Measurements from ENCODE around the gene STXBP6.

STXBP6 gene

DNA sequence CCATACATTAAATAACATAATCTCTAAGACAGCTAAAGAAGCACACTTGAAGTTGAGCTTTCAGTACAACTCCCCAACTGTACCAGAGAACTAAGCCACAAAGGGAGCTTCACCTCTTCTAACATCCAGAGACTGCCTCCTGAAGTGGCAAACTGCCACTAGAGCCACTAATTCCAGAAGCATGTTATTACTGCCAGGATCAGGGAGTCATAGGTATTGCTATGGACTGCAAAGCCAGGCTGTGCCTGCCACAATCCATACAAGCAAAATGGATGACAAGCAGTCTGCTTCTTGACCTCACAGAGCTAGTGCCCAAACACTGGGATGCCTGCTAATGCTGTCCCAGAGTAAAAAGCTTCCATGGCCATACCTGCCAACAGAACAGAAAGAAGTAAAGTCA is 160.1 kb downstream of the STXBP6 start:
- no peaks in the 10 kb centered on the region for H3K36me3 ChIP-seq (ENCODE audit: insufficient read depth, low read length)
- no peaks in the 10 kb centered on the region for H3K9me3 ChIP-seq (ENCODE audit: low read depth, low read length)
- no peak overlapping the region for H3K27ac ChIP-seq
- no peak overlapping the region for H3K4me3 ChIP-seq
- TF ChIP-seq EZH2 (IDR thresholded peaks at IDR 0.05) (no peak), FOXP2 (optimal IDR thresholded peaks at IDR 0.05; ENCODE audit: control extremely low read depth, extremely low read length, insufficient read depth) (no peak), POLR2AphosphoS5 (IDR thresholded peaks at IDR 0.05; ENCODE audit: borderline replicate concordance, low read depth, low read length) (no peak)
- no peak overlapping the region for H3K9ac ChIP-seq (ENCODE audit: insufficient read length)
- no peak for DNase-seq (ENCODE audit: low read depth, low spot score)

DNA sequence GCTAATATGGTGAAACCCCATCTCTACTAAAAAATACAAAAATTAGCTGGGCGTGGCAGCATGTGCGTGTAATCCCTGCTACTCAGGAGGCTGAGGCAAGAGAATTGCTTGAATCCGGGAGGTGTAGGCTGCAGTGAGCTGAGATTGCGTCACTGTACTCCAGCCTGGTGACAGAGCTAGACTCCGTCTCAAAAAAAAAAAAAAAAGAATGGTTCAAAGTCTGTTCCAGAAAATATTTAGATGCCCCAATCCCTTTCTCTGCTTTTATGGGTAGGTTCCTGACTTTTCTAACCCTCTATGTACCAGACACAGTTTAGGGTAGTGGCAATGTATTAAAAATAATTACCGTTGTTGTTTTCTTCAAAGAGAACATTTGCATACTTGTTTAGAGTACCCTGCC is 161.4 kb downstream of the STXBP6 start:
- no peaks in the 10 kb centered on the region for H3K9me3 ChIP-seq (ENCODE audit: low read depth, low read length)
- no peak overlapping the region for H3K9ac ChIP-seq (ENCODE audit: insufficient read length)
- no peak for DNase-seq (ENCODE audit: low read depth, low spot score)
- H3K27ac ChIP-seq = no peak overlapping the region
- no peaks in the 10 kb centered on the region for H3K36me3 ChIP-seq (ENCODE audit: insufficient read depth, low read length)
- no peak overlapping the region for H3K4me3 ChIP-seq
- no peak for TF ChIP-seq FOXP2 (optimal IDR thresholded peaks at IDR 0.05; ENCODE audit: control extremely low read depth, extremely low read length, insufficient read depth)
- no peak for TF ChIP-seq POLR2AphosphoS5 (IDR thresholded peaks at IDR 0.05; ENCODE audit: borderline replicate concordance, low read depth, low read length)

DNA sequence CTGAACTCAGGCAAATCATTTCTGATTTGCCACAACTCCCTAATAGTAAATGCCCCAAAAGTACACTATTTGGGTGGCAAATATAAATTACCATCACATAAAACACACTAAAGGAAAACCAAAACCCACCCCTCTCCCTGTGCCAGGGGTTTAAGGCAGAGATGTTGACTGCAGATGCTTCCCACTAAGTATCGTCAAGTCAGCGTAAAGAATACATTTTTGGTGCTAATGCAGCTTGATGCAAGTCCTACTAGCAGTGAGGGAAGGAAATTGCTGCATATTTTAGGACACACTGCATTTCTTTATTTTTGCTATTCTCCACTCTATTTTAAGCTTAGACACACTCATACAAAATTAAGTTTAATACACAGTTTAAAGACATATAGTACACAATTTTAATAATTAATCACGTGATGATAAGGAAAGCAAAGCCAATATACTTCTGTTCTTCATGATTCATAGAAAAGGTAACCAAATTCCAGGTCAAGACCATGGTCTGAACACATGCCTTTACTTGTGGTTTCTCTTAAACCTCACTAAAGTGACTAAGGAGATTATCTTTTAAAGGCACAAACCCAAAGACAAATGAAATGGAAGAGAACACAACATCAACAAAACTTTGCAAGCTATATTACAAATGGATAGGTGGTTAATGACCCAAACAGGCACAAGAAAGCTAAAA is 162.2 kb downstream of the STXBP6 start:
- TF ChIP-seq FOXP2 (optimal IDR thresholded peaks at IDR 0.05; ENCODE audit: control extremely low read depth, extremely low read length, insufficient read depth) (no peak), POLR2AphosphoS5 (IDR thresholded peaks at IDR 0.05; ENCODE audit: borderline replicate concordance, low read depth, low read length) (no peak), EZH2 (IDR thresholded peaks at IDR 0.05) (no peak)

DNA sequence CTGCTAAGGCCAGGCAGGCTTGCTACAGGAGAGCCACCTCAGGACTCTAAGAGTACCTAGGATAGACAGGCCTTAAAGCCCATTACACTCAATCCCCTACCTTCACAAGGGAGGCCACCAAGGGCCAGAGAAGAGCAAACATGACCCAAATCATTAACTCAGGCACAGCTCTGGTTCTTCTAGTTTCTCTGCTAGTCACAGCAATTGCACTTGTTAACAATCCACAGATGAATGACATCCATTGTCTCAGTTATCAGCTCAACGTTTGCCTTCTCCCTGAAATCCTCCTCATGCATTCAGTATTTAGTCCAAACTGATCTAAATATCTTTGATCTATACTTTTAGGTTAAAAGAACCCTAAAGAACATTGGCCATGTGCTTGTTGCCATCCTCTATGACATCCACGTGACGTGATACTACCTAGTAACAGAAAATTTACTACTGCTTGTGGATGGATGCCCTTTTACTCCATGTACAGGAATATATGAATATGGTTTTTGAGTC is 164.5 kb downstream of the STXBP6 start:
- Histone ChIP-seq H3K36me3 (ENCODE audit: insufficient read depth, low read length) (no peaks in the 10 kb centered on the region), H3K27ac (no peak overlapping the region), H3K9me3 (ENCODE audit: low read depth, low read length) (no peaks in the 10 kb centered on the region), H3K9ac (ENCODE audit: insufficient read length) (no peak overlapping the region), H3K4me3 (no peak overlapping the region)
- TF ChIP-seq EZH2 (IDR thresholded peaks at IDR 0.05) = no peak
- no peak for TF ChIP-seq FOXP2 (optimal IDR thresholded peaks at IDR 0.05; ENCODE audit: control extremely low read depth, extremely low read length, insufficient read depth)
- TF ChIP-seq POLR2AphosphoS5 (IDR thresholded peaks at IDR 0.05; ENCODE audit: borderline replicate concordance, low read depth, low read length) = no peak
- DNase-seq (ENCODE audit: low read depth, low spot score) = no peak

More for the DNA sequence above, 162.2 kb downstream of the STXBP6 start:
- H3K9me3 ChIP-seq (ENCODE audit: low read depth, low read length) = no peaks in the 10 kb centered on the region
- no peak overlapping the region for H3K27ac ChIP-seq
- no peak overlapping the region for H3K9ac ChIP-seq (ENCODE audit: insufficient read length)
- no peak overlapping the region for H3K4me3 ChIP-seq
- DNase-seq (ENCODE audit: low read depth, low spot score) = no peak
- H3K36me3 ChIP-seq (ENCODE audit: insufficient read depth, low read length) = no peaks in the 10 kb centered on the region

DNA sequence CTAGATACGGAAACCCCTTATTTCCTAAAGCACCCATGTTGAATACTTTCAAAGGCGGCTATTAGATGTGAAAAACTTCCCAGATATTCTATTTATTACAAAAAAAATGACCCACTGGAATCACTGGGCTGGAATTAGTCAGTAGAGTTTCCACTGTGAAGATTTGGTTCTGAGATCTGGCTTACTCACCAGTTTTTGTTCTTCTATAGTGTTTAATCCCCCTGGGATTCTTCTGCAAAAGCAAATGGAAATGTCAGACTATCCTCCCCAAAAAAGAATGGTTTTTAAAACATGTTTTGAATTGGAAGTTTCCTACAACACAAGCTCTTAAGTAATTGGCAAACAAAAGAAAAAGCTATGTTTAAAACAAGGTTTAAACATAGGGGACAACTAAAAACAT is 166.4 kb downstream of the STXBP6 start:
- H3K9ac ChIP-seq (ENCODE audit: insufficient read length) = no peak overlapping the region
- no peaks in the 10 kb centered on the region for H3K36me3 ChIP-seq (ENCODE audit: insufficient read depth, low read length)
- DNase-seq (ENCODE audit: low read depth, low spot score) = no peak
- H3K4me3 ChIP-seq = no peak overlapping the region
- no peaks in the 10 kb centered on the region for H3K9me3 ChIP-seq (ENCODE audit: low read depth, low read length)
- no peak overlapping the region for H3K27ac ChIP-seq
- no peak for TF ChIP-seq POLR2AphosphoS5 (IDR thresholded peaks at IDR 0.05; ENCODE audit: borderline replicate concordance, low read depth, low read length)
- TF ChIP-seq FOXP2 (optimal IDR thresholded peaks at IDR 0.05; ENCODE audit: control extremely low read depth, extremely low read length, insufficient read depth) = no peak
- no peak for TF ChIP-seq EZH2 (IDR thresholded peaks at IDR 0.05)

DNA sequence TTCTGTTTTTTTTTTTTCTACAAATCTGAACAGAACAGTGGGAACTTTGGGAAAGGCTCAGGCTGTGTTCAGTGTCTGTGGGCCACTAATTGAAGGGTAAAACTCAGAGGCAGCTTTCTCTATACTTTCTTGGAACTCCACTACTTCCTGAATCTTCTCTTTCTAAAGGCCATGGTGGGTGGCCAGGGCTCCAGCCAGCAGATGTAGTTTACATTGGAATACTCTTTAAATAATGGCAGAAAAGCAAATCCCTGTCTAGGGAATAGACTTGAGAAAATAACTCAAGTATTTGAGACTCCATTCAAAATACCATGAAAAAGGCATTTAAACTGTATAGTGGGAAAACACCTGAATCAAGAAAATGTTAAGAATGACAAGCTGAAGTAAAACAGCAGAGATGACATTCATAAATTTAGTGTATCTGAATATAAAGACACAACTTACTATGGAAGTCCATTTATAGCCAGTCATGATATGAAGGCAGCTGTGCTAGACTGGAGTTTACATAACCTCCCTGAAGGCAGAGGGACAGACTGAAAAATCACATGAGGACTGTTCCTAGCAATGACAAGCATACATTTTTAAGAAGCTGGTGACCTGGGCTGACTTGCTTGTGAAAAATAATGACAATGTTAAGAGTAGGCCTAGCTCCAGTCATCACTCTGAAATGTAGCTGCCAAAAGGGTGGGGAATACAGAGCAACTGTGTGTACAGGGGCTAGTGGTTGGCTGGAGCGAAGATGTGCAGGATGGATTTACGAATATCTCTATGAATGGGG is 168.6 kb downstream of the STXBP6 start:
- no peak for TF ChIP-seq POLR2AphosphoS5 (IDR thresholded peaks at IDR 0.05; ENCODE audit: borderline replicate concordance, low read depth, low read length)
- TF ChIP-seq EZH2 (IDR thresholded peaks at IDR 0.05) = no peak
- no peak for TF ChIP-seq FOXP2 (optimal IDR thresholded peaks at IDR 0.05; ENCODE audit: control extremely low read depth, extremely low read length, insufficient read depth)
- Histone ChIP-seq H3K36me3 (ENCODE audit: insufficient read depth, low read length) (no peaks in the 10 kb centered on the region), H3K9ac (ENCODE audit: insufficient read length) (no peak overlapping the region), H3K9me3 (ENCODE audit: low read depth, low read length) (no peaks in the 10 kb centered on the region), H3K4me3 (no peak overlapping the region), H3K27ac (no peak overlapping the region)
- no peak for DNase-seq (ENCODE audit: low read depth, low spot score)

DNA sequence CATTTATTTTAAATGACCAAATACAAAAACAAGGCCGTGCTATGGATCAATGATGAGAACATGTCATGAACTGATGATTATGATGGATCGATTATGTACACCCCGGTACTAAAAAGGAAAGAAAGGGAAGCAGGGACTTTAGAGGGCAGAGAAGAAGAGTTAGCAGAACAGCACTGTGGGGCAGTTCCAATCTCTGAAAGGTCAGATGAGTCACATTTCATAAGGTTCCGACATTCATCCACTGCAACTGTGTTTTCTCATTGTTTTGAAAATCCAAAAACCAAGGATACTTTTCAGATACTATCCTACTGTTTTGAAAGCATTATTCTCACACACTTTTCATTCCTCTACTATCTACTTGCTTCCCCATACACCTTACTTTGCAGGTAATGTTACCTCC is 169.3 kb downstream of the STXBP6 start:
- no peaks in the 10 kb centered on the region for H3K9me3 ChIP-seq (ENCODE audit: low read depth, low read length)
- TF ChIP-seq EZH2 (IDR thresholded peaks at IDR 0.05) (no peak), FOXP2 (optimal IDR thresholded peaks at IDR 0.05; ENCODE audit: control extremely low read depth, extremely low read length, insufficient read depth) (no peak)
- DNase-seq (ENCODE audit: low read depth, low spot score) = no peak
- H3K4me3 ChIP-seq = no peak overlapping the region
- no peak overlapping the region for H3K27ac ChIP-seq
- no peak overlapping the region for H3K9ac ChIP-seq (ENCODE audit: insufficient read length)
- H3K36me3 ChIP-seq (ENCODE audit: insufficient read depth, low read length) = no peaks in the 10 kb centered on the region

DNA sequence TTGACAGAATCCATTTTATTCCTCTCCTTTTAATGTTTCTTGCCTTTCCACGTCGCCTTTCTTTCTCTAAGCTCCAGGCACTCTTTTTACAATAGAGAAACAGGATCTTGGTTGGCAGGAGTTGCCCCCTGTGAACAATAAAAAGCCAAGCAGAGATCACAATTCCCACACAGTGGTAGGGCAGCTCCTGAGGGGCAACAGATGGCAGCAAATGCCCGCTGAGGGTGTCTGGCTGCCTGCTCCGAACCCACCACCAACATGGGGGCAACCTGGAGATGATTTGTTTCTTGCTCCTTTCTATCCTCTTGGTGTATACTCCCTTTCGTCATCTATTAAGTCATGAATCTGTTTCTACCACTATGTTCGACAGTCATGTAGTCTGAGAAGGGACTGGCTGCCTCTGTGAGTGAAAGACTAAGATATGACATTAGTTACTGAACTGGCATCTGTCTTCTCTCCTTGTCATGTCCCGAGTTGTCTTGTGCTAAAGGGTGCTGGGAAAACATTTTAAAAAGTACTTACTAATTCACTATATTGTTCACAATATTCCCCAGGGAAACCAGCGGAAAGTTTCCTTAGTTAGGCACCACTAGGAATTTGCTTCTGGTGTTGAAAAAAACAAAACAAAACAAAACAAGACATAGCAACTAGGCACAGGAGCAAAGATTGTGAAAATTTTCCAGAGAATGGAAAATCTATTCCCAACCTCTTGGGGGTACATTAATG is 170.1 kb downstream of the STXBP6 start:
- DNase-seq (ENCODE audit: low read depth, low spot score) = no peak
- Histone ChIP-seq H3K9me3 (ENCODE audit: low read depth, low read length) (no peaks in the 10 kb centered on the region), H3K36me3 (ENCODE audit: insufficient read depth, low read length) (no peaks in the 10 kb centered on the region), H3K9ac (ENCODE audit: insufficient read length) (no peak overlapping the region), H3K4me3 (no peak overlapping the region), H3K27ac (no peak overlapping the region)
- TF ChIP-seq POLR2AphosphoS5 (IDR thresholded peaks at IDR 0.05; ENCODE audit: borderline replicate concordance, low read depth, low read length) (no peak), EZH2 (IDR thresholded peaks at IDR 0.05) (no peak), FOXP2 (optimal IDR thresholded peaks at IDR 0.05; ENCODE audit: control extremely low read depth, extremely low read length, insufficient read depth) (no peak)
